Raji (cell line): ENCODE results near the gene VSIR.

Experiments used
- POLR2A ChIP-seq: IDR thresholded peaks from 2 replicates; pipeline ENCODE4 v1.6.1; 2011; ENCODE audit warnings: low read depth, low read length, control low read depth; ENCODE audit not compliant: insufficient read depth

The VSIR gene

GRCh38 chr10:71799112-71799511 is 25.8 kb upstream of the VSIR start:
- TF ChIP-seq POLR2A = no peak

- no peak for TF ChIP-seq POLR2A
Measured at GRCh38 chr10:71798308-71798624, 24.9 kb upstream of the VSIR start.

- TF ChIP-seq POLR2A = no peak
Measured at GRCh38 chr10:71797533-71798307, 24.4 kb upstream of the VSIR start.

GRCh38 chr10:71796749-71797405 is 23.6 kb upstream of the VSIR start:
- TF ChIP-seq POLR2A = no peak

GRCh38 chr10:71795248-71795647 is 21.9 kb upstream of the VSIR start:
- TF ChIP-seq POLR2A = no peak

GRCh38 chr10:71790749-71791440 is 17.6 kb upstream of the VSIR start:
- no peak for TF ChIP-seq POLR2A

- no peak for TF ChIP-seq POLR2A
Measured at GRCh38 chr10:71789871-71790270, 16.6 kb upstream of the VSIR start.

GRCh38 chr10:71788954-71789353 is 15.6 kb upstream of the VSIR start:
- TF ChIP-seq POLR2A = no peak

GRCh38 chr10:71784679-71785272 is 11.5 kb upstream of the VSIR start:
- no peak for TF ChIP-seq POLR2A

GRCh38 chr10:71783917-71784678 is 10.8 kb upstream of the VSIR start:
- no peak for TF ChIP-seq POLR2A

- no peak for TF ChIP-seq POLR2A
Measured at GRCh38 chr10:71782917-71783490, 9.7 kb upstream of the VSIR start.

GRCh38 chr10:71782221-71782916 is 9.0 kb upstream of the VSIR start:
- no peak for TF ChIP-seq POLR2A

GRCh38 chr10:71780719-71781118 is 7.4 kb upstream of the VSIR start:
- TF ChIP-seq POLR2A = no peak

- no peak for TF ChIP-seq POLR2A
Measured at GRCh38 chr10:71780156-71780555, 6.8 kb upstream of the VSIR start.
